H9 (cell line): ENCODE results near the gene GGACT. TPM values are rescaled to one million over a fixed set of nuclear protein-coding genes. Genes with fewer than 3 reads are reported as not detected.

Source experiments
- DNase-seq: peaks from one replicate; pipeline ENCODE4 v3.0.0-alpha.2; 2017
- H2AFZ ChIP-seq: one replicate; pipeline ENCODE4 v1.6.1; 2013; ENCODE audit warnings: mild to moderate bottlenecking, low read length, control low read depth, moderate library complexity
- H2AK5ac ChIP-seq: 2 replicates; pipeline ENCODE4 v1.6.1; 2013; ENCODE audit warnings: low read length, control low read depth, mixed read lengths; ENCODE audit not compliant: insufficient read length
- H2BK120ac ChIP-seq: one replicate; pipeline ENCODE4 v1.6.1; 2013; ENCODE audit warnings: low read depth, mild to moderate bottlenecking, low read length, control low read depth, inconsistent platforms; ENCODE audit not compliant: poor library complexity, severe bottlenecking
- H2BK12ac ChIP-seq: 2 replicates; pipeline ENCODE4 v1.6.1; 2013; ENCODE audit warnings: low read length, control low read depth, mixed read lengths, low read depth; ENCODE audit not compliant: insufficient read length
- H2BK15ac ChIP-seq: 2 replicates; pipeline ENCODE4 v1.6.1; 2013; ENCODE audit warnings: low read depth, low read length, control low read depth
- H2BK20ac ChIP-seq: one replicate; pipeline ENCODE4 v1.6.1; 2013; ENCODE audit warnings: low read depth, mild to moderate bottlenecking, low read length, control low read depth, inconsistent platforms; ENCODE audit not compliant: poor library complexity, severe bottlenecking
- H2BK5ac ChIP-seq: 2 replicates; pipeline ENCODE4 v1.6.1; 2013; ENCODE audit warnings: low read length, control low read depth, mixed read lengths; ENCODE audit not compliant: insufficient read length
- H3K14ac ChIP-seq: 2 replicates; pipeline ENCODE4 v1.6.1; 2013; ENCODE audit warnings: low read length, control low read depth; ENCODE audit not compliant: insufficient read depth
- H3K18ac ChIP-seq: 2 replicates; pipeline ENCODE4 v1.6.1; 2013; ENCODE audit warnings: low read depth, mild to moderate bottlenecking, mixed read lengths, low read length, control low read depth; ENCODE audit not compliant: insufficient read length
- H3K23ac ChIP-seq: 2 replicates; pipeline ENCODE4 v1.6.1; 2013; ENCODE audit warnings: low read length, control low read depth, mixed read lengths, low read depth; ENCODE audit not compliant: insufficient read length
- H3K23me2 ChIP-seq: 2 replicates; pipeline ENCODE4 v1.6.1; 2013; ENCODE audit warnings: low read depth, mild to moderate bottlenecking, mixed read lengths, low read length, control low read depth; ENCODE audit not compliant: insufficient read length, poor library complexity, severe bottlenecking
- H3K27ac ChIP-seq: 2 replicates; pipeline ENCODE4 v1.5.1; 2013; ENCODE audit warnings: low read length, control low read depth, mixed read lengths, low read depth; ENCODE audit not compliant: insufficient read length
- H3K27me3 ChIP-seq: 2 replicates; pipeline ENCODE4 v1.6.1; 2013; ENCODE audit warnings: low read length, control low read depth, inconsistent platforms; ENCODE audit not compliant: insufficient read depth
- H3K4ac ChIP-seq: 2 replicates; pipeline ENCODE4 v1.6.1; 2013; ENCODE audit warnings: low read depth, mild to moderate bottlenecking, control low read depth, inconsistent platforms, low read length, moderate library complexity
- H3K4me1 ChIP-seq: 2 replicates; pipeline ENCODE4 v1.6.1; 2013; ENCODE audit warnings: low read length, control low read depth, inconsistent platforms; ENCODE audit not compliant: insufficient read depth
- H3K4me2 ChIP-seq: 2 replicates; pipeline ENCODE4 v1.6.1; 2013; ENCODE audit warnings: low read length, control low read depth, mixed read lengths; ENCODE audit not compliant: insufficient read length, insufficient read depth
- H3K56ac ChIP-seq: 2 replicates; pipeline ENCODE4 v1.6.1; 2013; ENCODE audit warnings: low read depth, mild to moderate bottlenecking, mixed read lengths, low read length, control low read depth; ENCODE audit not compliant: insufficient read length
- H3K79me1 ChIP-seq: 2 replicates; pipeline ENCODE4 v1.6.1; 2013; ENCODE audit warnings: low read depth, mild to moderate bottlenecking, moderate library complexity, low read length, control low read depth, inconsistent platforms; ENCODE audit not compliant: insufficient read depth, poor library complexity, severe bottlenecking
- H3K79me2 ChIP-seq: 2 replicates; pipeline ENCODE4 v1.6.1; 2013; ENCODE audit warnings: low read length, control low read depth, inconsistent platforms; ENCODE audit not compliant: insufficient read depth
- H3K9ac ChIP-seq: 2 replicates; pipeline ENCODE4 v1.6.1; 2013; ENCODE audit warnings: low read length, control low read depth, mixed read lengths; ENCODE audit not compliant: insufficient read length; ENCODE audit errors: extremely low read depth
- H3K9me3 ChIP-seq: one replicate; pipeline ENCODE4 v1.6.1; 2013; ENCODE audit warnings: low read depth, low read length, inconsistent platforms; ENCODE audit not compliant: control insufficient read depth
- H3T11ph ChIP-seq: one replicate; pipeline ENCODE4 v1.6.1; 2013; ENCODE audit warnings: mild to moderate bottlenecking, low read length, control low read depth, inconsistent platforms
- H4K20me1 ChIP-seq: one replicate; pipeline ENCODE4 v1.6.1; 2013; ENCODE audit not compliant: control insufficient read depth, insufficient read length, insufficient read depth
- H4K5ac ChIP-seq: 2 replicates; pipeline ENCODE4 v1.6.1; 2013; ENCODE audit warnings: low read depth, mild to moderate bottlenecking, mixed read lengths, low read length, control low read depth; ENCODE audit not compliant: insufficient read length
- H4K8ac ChIP-seq: replicated peaks from 2 replicates; pipeline ENCODE4 v1.6.1; 2013; ENCODE audit warnings: low read length, control low read depth, mixed read lengths, low read depth; ENCODE audit not compliant: insufficient read length
- H4K91ac ChIP-seq: 2 replicates; pipeline ENCODE4 v1.6.1; 2013; ENCODE audit warnings: low read depth, mild to moderate bottlenecking, moderate library complexity, mixed read lengths, low read length, control low read depth; ENCODE audit not compliant: insufficient read length
- H3K27ac Mint-ChIP-seq, 3 experiments: 2 replicates in 2 of 3; 3 replicates in 1 of 3; pipeline ENCODE4 v1.8.0; 2020 to 2021; ENCODE audit warnings: mixed read lengths in 3 of 3, mild to moderate bottlenecking in 1 of 3, moderate library complexity in 1 of 3
- H3K27me3 Mint-ChIP-seq: 2 replicates; pipeline ENCODE4 v1.8.0; 2021; ENCODE audit warnings: low read depth, mild to moderate bottlenecking, moderate library complexity, mixed read lengths
- H3K36me3 Mint-ChIP-seq, 3 experiments: 2 replicates in 2 of 3; 3 replicates in 1 of 3; pipeline ENCODE4 v1.8.0; 2020 to 2021; ENCODE audit warnings: low read depth in 3 of 3, mixed read lengths in 3 of 3; ENCODE audit not compliant: insufficient read depth in 1 of 3
- H3K4me1 Mint-ChIP-seq, 2 experiments: 2 replicates each; pipeline ENCODE4 v1.8.0; 2020; ENCODE audit warnings: mixed read lengths in 2 of 2
- H3K4me3 Mint-ChIP-seq, 2 experiments: 2 replicates in 1 of 2; 3 replicates in 1 of 2; pipeline ENCODE4 v1.8.0; 2020 to 2021; ENCODE audit warnings: mild to moderate bottlenecking in 2 of 2, mixed read lengths in 2 of 2, moderate library complexity in 1 of 2
- H3K9me3 Mint-ChIP-seq, 2 experiments: 2 replicates in 1 of 2; 3 replicates in 1 of 2; pipeline ENCODE4 v1.8.0; 2020; ENCODE audit warnings: mild to moderate bottlenecking in 2 of 2, mixed read lengths in 2 of 2, moderate library complexity in 1 of 2
- CTCF ChIP-seq: fragments of 200-600 bp; sonication (generic); conservative IDR thresholded peaks from 3 replicates; pipeline ENCODE4 v1.8.0; 2021; ENCODE audit warnings: antibody characterized with exemption, mild to moderate bottlenecking
- WGBS: extraction: QIAGEN DNeasy Blood & Tissue Kit; methylation state at CpG from one replicate; pipeline ENCODE4 v1.1.7; 2013; ENCODE audit warnings: missing lambda C conversion rate, low lambda C conversion rate, mixed read lengths; ENCODE audit not compliant: insufficient read length; ENCODE audit errors: extremely low coverage; 5-methylcytosine and 5-hydroxymethylcytosine counted together
- total RNA-seq: library from RNA; stranded (reverse); gene quantifications from 2 replicates; pipeline ENCODE4 v1.2.1, GENCODE V29; 2021

The GGACT gene
- total RNA-seq, 1 experiment from 2014 or later: 1.3 TPM

GRCh38 chr13:100627120-100627519 lies 38.5 kb upstream of the GGACT start:
- H3K14ac ChIP-seq: no peak overlapping the region
- no peaks in the 10 kb centered on the region for H3K79me2 ChIP-seq
- H3K56ac ChIP-seq: no peak overlapping the region
- no peak overlapping the region for H2BK5ac ChIP-seq
- H2AK5ac ChIP-seq: no peak overlapping the region
- no CpG with 5 or more reads among the region's 15 CpGs for WGBS
- Mint-ChIP-seq H3K27me3 (no peaks in the 10 kb centered on the region), H3K27ac (peak overlapping the region in 2 of 3 experiments; percentile 56 to 62; a peak in 4 of 7 replicates), H3K36me3 (peaks cover 52 to 75% (median 62%) of the 10 kb centered on the region in 3 experiments), H3K9me3 (no peaks in the 10 kb centered on the region; a peak in 1 of 5 replicates), H3K4me1 (peaks cover 22 to 24% of the 10 kb centered on the region in 2 experiments), H3K4me3 (no peak overlapping the region)
- no peak overlapping the region for H3K9ac ChIP-seq
- no peak overlapping the region for H3T11ph ChIP-seq
- no peaks in the 10 kb centered on the region for H3K9me3 ChIP-seq
- H2BK15ac ChIP-seq: no peak overlapping the region
- no peak overlapping the region for H2BK120ac ChIP-seq
- H4K20me1 ChIP-seq: no peaks in the 10 kb centered on the region
- no peak overlapping the region for H3K4ac ChIP-seq
- H2BK12ac ChIP-seq: no peak overlapping the region
- no peak overlapping the region for H2AFZ ChIP-seq
- H3K23me2 ChIP-seq: no peaks in the 10 kb centered on the region
- H3K27ac ChIP-seq: no peak overlapping the region
- H3K23ac ChIP-seq: no peak overlapping the region
- H4K5ac ChIP-seq: no peak overlapping the region
- no peak for TF ChIP-seq CTCF
- no peak overlapping the region for H4K91ac ChIP-seq
- H3K79me1 ChIP-seq: no peaks in the 10 kb centered on the region
- H4K8ac ChIP-seq: no peak overlapping the region
- peaks cover 2% of the 10 kb centered on the region; the same call in 1 of the 2 replicates for H3K4me1 ChIP-seq
- DNase-seq: no peak
- no peaks in the 10 kb centered on the region for H3K27me3 ChIP-seq
- H3K4me2 ChIP-seq: no peak overlapping the region
- H3K18ac ChIP-seq: no peak overlapping the region
- H2BK20ac ChIP-seq: no peak overlapping the region
